IMR-90 (cell line): ENCODE data around the gene ENOX2. TPM values are rescaled to one million over a fixed set of nuclear protein-coding genes. Genes with fewer than 3 reads are reported as not detected.

ENCODE experiments used
- ATAC-seq: fragments of 200-7000 bp; cut with Tn5 transposase; 2 replicates; pipeline ENCODE4 v1.9.1; 2020; ENCODE audit warnings: low read depth, mild to moderate bottlenecking, moderate library complexity
- BruUV-seq: library from RNA; stranded (reverse); fragments of 400-500 nt; replicated peaks from 2 replicates; lab custom pipeline; 2021; lab: Mats Ljungman, UMichigan
- CTCF ChIA-PET: fragments of 300-600 bp; formaldehyde crosslinking; extraction: SDS; loops from one replicate; lab custom pipeline; 2021; ENCODE audit warnings: antibody characterized with exemption; lab: Yijun Ruan, JAX
- POLR2A ChIA-PET: fragments of 300-600 bp; sonication (Branson Sonifier 250); formaldehyde crosslinking; loops from one replicate; lab custom pipeline; 2022; ENCODE audit warnings: antibody characterized with exemption; ENCODE audit not compliant: unreplicated experiment; lab: Charles Lee
- DNase-seq: peaks from one replicate; pipeline ENCODE4 v3.0.0; 2013
- H2AFZ ChIP-seq: replicated peaks from 2 replicates; pipeline ENCODE3; 2013; ENCODE audit warnings: low read length, mild to moderate bottlenecking; ENCODE audit not compliant: poor library complexity
- H2AK5ac ChIP-seq: 2 replicates; pipeline ENCODE4 v1.6.1; 2013; ENCODE audit warnings: low read depth, low read length, inconsistent platforms
- H2AK9ac ChIP-seq: replicated peaks from 2 replicates; pipeline ENCODE3; 2013; ENCODE audit warnings: mild to moderate bottlenecking, low read depth, low read length, moderate library complexity; ENCODE audit not compliant: poor library complexity
- H2BK120ac ChIP-seq: 2 replicates; pipeline ENCODE4 v1.6.1; 2013; ENCODE audit warnings: low read depth, low read length, inconsistent platforms
- H2BK15ac ChIP-seq: 3 replicates; pipeline ENCODE4 v1.6.1; 2013; ENCODE audit warnings: low read depth, low read length, inconsistent platforms
- H2BK20ac ChIP-seq: 2 replicates; pipeline ENCODE4 v1.6.1; 2013; ENCODE audit warnings: low read depth, mild to moderate bottlenecking, inconsistent platforms, low read length, moderate library complexity
- H2BK5ac ChIP-seq: 2 replicates; pipeline ENCODE4 v1.6.1; 2013; ENCODE audit warnings: mild to moderate bottlenecking, low read depth, low read length, inconsistent platforms; ENCODE audit not compliant: poor library complexity, severe bottlenecking
- H3K14ac ChIP-seq: replicated peaks from 2 replicates; pipeline ENCODE4 v1.6.1; 2013; ENCODE audit warnings: low read depth, low read length, inconsistent platforms
- H3K18ac ChIP-seq: 2 replicates; pipeline ENCODE4 v1.6.1; 2013; ENCODE audit warnings: low read depth, low read length, control low read depth
- H3K23ac ChIP-seq: 2 replicates; pipeline ENCODE4 v1.6.1; 2013; ENCODE audit warnings: low read depth, low read length, inconsistent platforms
- H3K27ac ChIP-seq: 2 replicates; pipeline ENCODE4 v1.5.1; 2013; ENCODE audit warnings: mild to moderate bottlenecking, control low read depth, low read length; ENCODE audit not compliant: insufficient read depth
- H3K27me3 ChIP-seq: 2 replicates; pipeline ENCODE4 v1.6.1; 2013; ENCODE audit warnings: low read length; ENCODE audit not compliant: control insufficient read depth, insufficient read depth
- H3K36me3 ChIP-seq: 2 replicates; pipeline ENCODE4 v1.6.1; 2013; ENCODE audit warnings: low read length, mixed read lengths; ENCODE audit not compliant: control insufficient read depth, insufficient read depth
- H3K4ac ChIP-seq: 2 replicates; pipeline ENCODE4 v1.6.1; 2013; ENCODE audit warnings: low read depth, low read length, inconsistent platforms
- H3K4me1 ChIP-seq: 2 replicates; pipeline ENCODE4 v1.6.1; 2013; ENCODE audit warnings: low read length, mixed read lengths; ENCODE audit not compliant: control insufficient read depth, insufficient read depth
- H3K4me2 ChIP-seq: 2 replicates; pipeline ENCODE4 v1.6.1; 2013; ENCODE audit warnings: low read depth, mild to moderate bottlenecking, control low read depth, low read length, moderate library complexity
- H3K4me3 ChIP-seq: 2 replicates; pipeline ENCODE4 v1.5.1; 2013; ENCODE audit warnings: low read depth, mild to moderate bottlenecking, control low read depth, low read length, moderate library complexity; ENCODE audit not compliant: insufficient read depth
- H3K56ac ChIP-seq: 2 replicates; pipeline ENCODE4 v1.6.1; 2013; ENCODE audit warnings: low read length, inconsistent platforms; ENCODE audit not compliant: insufficient read depth; ENCODE audit errors: extremely low read depth
- H3K79me1 ChIP-seq, 2 experiments: 2 replicates each; pipeline ENCODE4 v1.6.1; 2013; ENCODE audit warnings: low read length in 2 of 2, inconsistent platforms in 1 of 2, low read depth in 1 of 2
- H3K9ac ChIP-seq: 2 replicates; pipeline ENCODE4 v1.6.1; 2013; ENCODE audit warnings: low read depth, low read length, control low read depth
- H3K9me1 ChIP-seq: 2 replicates; pipeline ENCODE4 v1.6.1; 2013; ENCODE audit warnings: low read length, inconsistent platforms; ENCODE audit not compliant: insufficient read depth
- H3K9me3 ChIP-seq: 2 replicates; pipeline ENCODE4 v1.6.1; 2013; ENCODE audit warnings: low read length; ENCODE audit not compliant: control insufficient read depth, insufficient read depth
- H4K20me1 ChIP-seq: 2 replicates; pipeline ENCODE4 v1.6.1; 2013; ENCODE audit warnings: low read length, inconsistent platforms; ENCODE audit not compliant: insufficient read depth
- H4K5ac ChIP-seq: 2 replicates; pipeline ENCODE4 v1.6.1; 2013; ENCODE audit warnings: mild to moderate bottlenecking, low read depth, low read length, control low read depth
- H4K8ac ChIP-seq, 2 experiments: 2 replicates each; pipeline ENCODE4 v1.6.1; 2013; ENCODE audit warnings: low read depth in 2 of 2, low read length in 2 of 2, control low read depth in 1 of 2, inconsistent platforms in 1 of 2
- H4K91ac ChIP-seq: 2 replicates; pipeline ENCODE4 v1.6.1; 2013; ENCODE audit warnings: low read depth, low read length, inconsistent platforms; ENCODE audit not compliant: insufficient read depth
- BHLHE40 ChIP-seq: fragments of 150-350 bp; IDR thresholded peaks from 2 replicates; pipeline ENCODE4 v1.6.1; 2016; ENCODE audit warnings: mild to moderate bottlenecking, low read depth, low read length
- CHD1 ChIP-seq: IDR thresholded peaks from 2 replicates; pipeline ENCODE4 v1.6.1; 2012; ENCODE audit warnings: low read depth, low read length, improper control_type of control experiment
- CTCF ChIP-seq: conservative IDR thresholded peaks from 2 replicates; pipeline ENCODE4 v1.5.1; 2012; ENCODE audit warnings: mild to moderate bottlenecking, low read depth, low read length, improper control_type of control experiment
- NFE2L2 ChIP-seq: fragments of 150-350 bp; IDR thresholded peaks from 2 replicates; pipeline ENCODE4 v1.6.1; 2016; ENCODE audit warnings: low read depth, mild to moderate bottlenecking, low read length
- POLR2A ChIP-seq: IDR thresholded peaks from 2 replicates; pipeline ENCODE4 v1.6.1; 2012; ENCODE audit warnings: mild to moderate bottlenecking, low read depth, low read length
- RFX5 ChIP-seq: IDR thresholded peaks from 2 replicates; pipeline ENCODE4 v1.8.0; 2012; ENCODE audit warnings: low read depth, mild to moderate bottlenecking, low read length, moderate library complexity
- SMC3 ChIP-seq: fragments of 150-350 bp; IDR thresholded peaks from 2 replicates; pipeline ENCODE4 v1.6.1; 2016; ENCODE audit warnings: low read depth, mild to moderate bottlenecking, antibody characterized with exemption, low read length, moderate library complexity
- WGBS, 2 experiments: methylation state at CpG; one replicate each; pipeline versions ENCODE4 v1.1.5 to v1.1.7; 2013; ENCODE audit warnings: missing lambda C conversion rate in 2 of 2; ENCODE audit not compliant: insufficient read length in 1 of 2; ENCODE audit errors: extremely low coverage in 2 of 2; 5-methylcytosine and 5-hydroxymethylcytosine counted together
- dilution Hi-C: fragments of 300-500 bp; cut with HindIII; formaldehyde crosslinking; loops from one replicate; pipeline ENCODE4 v1.14.3; 2018; ENCODE audit warnings: low sequenced_read_pairs; ENCODE audit not compliant: unreplicated experiment
- in situ Hi-C: fragments of 300-500 bp; cut with MboI; formaldehyde crosslinking; loops from 3 replicates; pipeline ENCODE4 v1.14.3; 2019; ENCODE audit warnings: low sequenced_read_pairs, inconsistent platforms, mixed read lengths
- intact Hi-C: fragments of 100-400 bp; cut with micrococcal nuclease; formaldehyde crosslinking; loops from 2 replicates; pipeline ENCODE4 v1.10.0; 2022
- polyA plus RNA-seq, 3 experiments: library from polyadenylated mRNA; depleted of rRNA; stranded (reverse); fragments of >200 nt; gene quantifications; 2 replicates each; pipeline ENCODE4 v1.2.3, GENCODE V29; 2012; ENCODE audit warnings: low replicate concordance in 1 of 3
- total RNA-seq: library from RNA; depleted of rRNA; stranded (reverse); fragments of >200 nt; gene quantifications from 2 replicates; pipeline ENCODE4 v1.2.3, GENCODE V29; 2012

ENOX2 gene
- total and polyA plus RNA-seq, 2 of the 4 experiments (the other 2 are of a cell fraction): 6.3 to 11.8 TPM

GRCh38 chrX:130846746-130847145, 56.3 kb downstream of the ENOX2 start:
- Histone ChIP-seq H2BK20ac (no peak overlapping the region), H3K36me3 (no peaks in the 10 kb centered on the region), H3K56ac (no peak overlapping the region), H2BK5ac (no peak overlapping the region), H4K5ac (no peak overlapping the region), H2BK15ac (no peak overlapping the region), H2AFZ (no peak overlapping the region), H2AK9ac (no peak overlapping the region), H3K4me1 (no peaks in the 10 kb centered on the region), H3K23ac (no peak overlapping the region), H3K18ac (no peak overlapping the region), H3K9ac (no peak overlapping the region), H2BK120ac (no peak overlapping the region), H4K91ac (no peak overlapping the region), H3K9me1 (no peaks in the 10 kb centered on the region), H3K4me3 (no peak overlapping the region), H3K27me3 (no peaks in the 10 kb centered on the region), H3K9me3 (no peaks in the 10 kb centered on the region), H3K79me1 (no peaks in the 10 kb centered on the region), H2AK5ac (no peak overlapping the region), H3K27ac (no peak overlapping the region), H3K14ac (no peak overlapping the region), H3K4me2 (no peak overlapping the region), H4K8ac (no peak overlapping the region), H3K4ac (no peak overlapping the region), H4K20me1 (no peaks in the 10 kb centered on the region)
- no CpG with 5 or more reads among the region's 2 CpGs for WGBS, 2 experiments
- ChIA-PET POLR2A (no interaction called here), CTCF (no interaction called here)
- no TSS peak for BruUV-seq
- dilution Hi-C loops: no loop called here
- DNase-seq: no peak
- TF ChIP-seq RFX5: no peak
- no peak for TF ChIP-seq BHLHE40
- TF ChIP-seq SMC3: no peak
- no peak for TF ChIP-seq CTCF
- no peak for TF ChIP-seq NFE2L2
- no peak for TF ChIP-seq POLR2A
- no peak for TF ChIP-seq CHD1
- ATAC-seq: no peak
- in situ Hi-C loops: no loop called here
- intact Hi-C loops: no loop called here
